Gastrocnemius medialis (tissue), 4 donors: ENCODE data around the gene ADAM12.

Experiments
- CTCF ChIP-seq, 5 experiments: fragments of 450-650 bp in 3 of 5; fragments of 200-600 bp in 2 of 5; sonication (generic) in 2 of 5; IDR thresholded peaks in 4 of 5; conservative IDR thresholded peaks in 1 of 5; 1 replicate in 4 of 5; 2 replicates in 1 of 5; pipeline ENCODE4 v1.5.1; 2016 to 2019; ENCODE audit warnings: antibody characterized with exemption in 5 of 5, mild to moderate bottlenecking in 3 of 5, moderate library complexity in 3 of 5
- POLR2A ChIP-seq, 2 donors: fragments of 450-650 bp; IDR thresholded peaks; one replicate each; pipeline ENCODE4 v1.6.1; 2017; ENCODE audit warnings: antibody characterized with exemption in 2 of 2, mild to moderate bottlenecking in 2 of 2, moderate library complexity in 2 of 2

- no peak for TF ChIP-seq CTCF (IDR thresholded peaks at IDR 0.05 in 4 of 5, conservative IDR thresholded peaks at IDR 0.05 in 1 of 5)
- no peak for TF ChIP-seq POLR2A (IDR thresholded peaks at IDR 0.05)
Observed at GRCh38 chr10:126092366-126093215, 295.7 kb downstream of the ADAM12 start.
